ENCODE measurements around the gene EXTL1. TPM values are rescaled to one million over a fixed set of nuclear protein-coding genes. Genes with fewer than 3 reads are reported as not detected.

The EXTL1 gene
- total RNA-seq, 1 experiment from 2014 or later, result 0.15 TPM

DNA sequence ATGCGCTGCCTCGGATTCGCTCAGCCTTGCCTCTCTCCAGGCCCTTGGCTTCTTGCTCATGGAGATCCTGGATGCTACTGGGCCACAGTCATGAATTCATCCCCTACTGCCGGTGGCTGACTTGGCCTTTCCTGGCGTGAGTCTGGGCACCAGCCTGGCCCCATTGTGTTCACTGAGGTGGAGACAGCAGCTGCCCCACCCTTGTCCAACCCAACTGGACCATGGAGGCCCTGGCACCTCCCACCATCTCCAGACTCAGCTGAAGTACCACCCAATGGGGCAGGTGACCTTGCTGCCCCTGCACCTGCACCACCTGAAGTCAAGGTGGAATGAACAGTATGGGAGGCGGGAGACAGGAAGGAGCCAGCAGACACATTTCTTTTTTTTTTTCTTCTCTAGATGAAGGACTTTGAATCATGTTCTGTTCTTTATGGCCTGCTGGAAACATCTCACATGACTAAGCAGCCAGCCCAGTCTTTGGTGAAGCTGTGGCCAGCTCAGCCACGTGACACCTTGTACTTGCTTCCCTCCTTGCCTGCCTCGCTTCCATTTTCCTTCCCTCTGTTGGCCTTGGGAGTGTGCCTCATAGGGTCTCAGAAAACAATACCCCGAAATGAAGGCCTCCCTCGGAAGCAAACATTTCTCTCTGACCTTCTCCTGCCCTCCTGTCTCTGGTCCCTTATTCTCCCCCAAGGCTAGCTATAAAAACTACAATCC is 28.1 kb downstream of the EXTL1 start:
- H2AFZ ChIP-seq (ENCODE audit: low read depth, low read length, poor library complexity, severe bottlenecking), result no peak overlapping the region
- no TSS peak for BruUV-seq (replicated peaks)
- ChIA-PET CTCF (no interaction called here), RAD21 (ENCODE audit: low non-redundant PET in 1 of 2, low total read pairs in 2 of 2, uncharacterized antibody in 2 of 2, unreplicated experiment in 2 of 2) (no interaction called here), POLR2A (no interaction called here)
- H3K4me2 ChIP-seq (ENCODE audit: low read length), result no peak overlapping the region
- intact Hi-C loops (cut with micrococcal nuclease), result no loop called here
- H3K9ac ChIP-seq (ENCODE audit: low read length), result no peak overlapping the region
- H3K27ac ChIP-seq (ENCODE audit: low read depth, low read length), result no peak overlapping the region
- DNase-seq (ENCODE audit: low read depth, low spot score), result no peak
- no peaks in the 10 kb centered on the region for H3K27me3 ChIP-seq (ENCODE audit: insufficient read depth, low read length)
- no peak for TF ChIP-seq JUND (IDR thresholded peaks at IDR 0.05)
- TF ChIP-seq CBX3 (IDR thresholded peaks at IDR 0.05; ENCODE audit: low read depth), result no peak
- no peak for TF ChIP-seq RAD21 (IDR thresholded peaks at IDR 0.05; ENCODE audit: low read depth)
- TF ChIP-seq SIN3A (IDR thresholded peaks at IDR 0.05; ENCODE audit: low read depth), result no peak
- TF ChIP-seq, protein P1, sequence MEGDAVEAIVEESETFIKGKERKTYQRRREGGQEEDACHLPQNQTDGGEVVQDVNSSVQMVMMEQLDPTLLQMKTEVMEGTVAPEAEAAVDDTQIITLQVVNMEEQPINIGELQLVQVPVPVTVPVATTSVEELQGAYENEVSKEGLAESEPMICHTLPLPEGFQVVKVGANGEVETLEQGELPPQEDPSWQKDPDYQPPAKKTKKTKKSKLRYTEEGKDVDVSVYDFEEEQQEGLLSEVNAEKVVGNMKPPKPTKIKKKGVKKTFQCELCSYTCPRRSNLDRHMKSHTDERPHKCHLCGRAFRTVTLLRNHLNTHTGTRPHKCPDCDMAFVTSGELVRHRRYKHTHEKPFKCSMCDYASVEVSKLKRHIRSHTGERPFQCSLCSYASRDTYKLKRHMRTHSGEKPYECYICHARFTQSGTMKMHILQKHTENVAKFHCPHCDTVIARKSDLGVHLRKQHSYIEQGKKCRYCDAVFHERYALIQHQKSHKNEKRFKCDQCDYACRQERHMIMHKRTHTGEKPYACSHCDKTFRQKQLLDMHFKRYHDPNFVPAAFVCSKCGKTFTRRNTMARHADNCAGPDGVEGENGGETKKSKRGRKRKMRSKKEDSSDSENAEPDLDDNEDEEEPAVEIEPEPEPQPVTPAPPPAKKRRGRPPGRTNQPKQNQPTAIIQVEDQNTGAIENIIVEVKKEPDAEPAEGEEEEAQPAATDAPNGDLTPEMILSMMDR (IDR thresholded peaks at IDR 0.05 in 2 of 3, conservative IDR thresholded peaks at IDR 0.05 in 1 of 3; ENCODE audit: borderline replicate concordance in 1 of 3, insufficient read depth in 1 of 3, low read depth in 2 of 3, low read length in 2 of 3), result no peak
- TF ChIP-seq EZH2 (IDR thresholded peaks at IDR 0.05), result no peak
- no peak for TF ChIP-seq TCF7L2 (IDR thresholded peaks at IDR 0.05; ENCODE audit: borderline replicate concordance, extremely low read depth, insufficient read depth, insufficient read length)
- no peak for TF ChIP-seq SRF (IDR thresholded peaks at IDR 0.05; ENCODE audit: low read depth)
- no peak for TF ChIP-seq POLR2A (IDR thresholded peaks at IDR 0.05; ENCODE audit: borderline replicate concordance, extremely low read depth, insufficient read depth, insufficient read length)
- TF ChIP-seq, protein P2, sequence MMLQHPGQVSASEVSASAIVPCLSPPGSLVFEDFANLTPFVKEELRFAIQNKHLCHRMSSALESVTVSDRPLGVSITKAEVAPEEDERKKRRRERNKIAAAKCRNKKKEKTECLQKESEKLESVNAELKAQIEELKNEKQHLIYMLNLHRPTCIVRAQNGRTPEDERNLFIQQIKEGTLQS (IDR thresholded peaks at IDR 0.05), result no peak
- TF ChIP-seq ZNF274 (IDR thresholded peaks at IDR 0.05; ENCODE audit: low read depth, low read length), result no peak
- no peak for TF ChIP-seq ELF1 (IDR thresholded peaks at IDR 0.05; ENCODE audit: borderline replicate concordance, low read depth)
- TF ChIP-seq, protein P3, sequence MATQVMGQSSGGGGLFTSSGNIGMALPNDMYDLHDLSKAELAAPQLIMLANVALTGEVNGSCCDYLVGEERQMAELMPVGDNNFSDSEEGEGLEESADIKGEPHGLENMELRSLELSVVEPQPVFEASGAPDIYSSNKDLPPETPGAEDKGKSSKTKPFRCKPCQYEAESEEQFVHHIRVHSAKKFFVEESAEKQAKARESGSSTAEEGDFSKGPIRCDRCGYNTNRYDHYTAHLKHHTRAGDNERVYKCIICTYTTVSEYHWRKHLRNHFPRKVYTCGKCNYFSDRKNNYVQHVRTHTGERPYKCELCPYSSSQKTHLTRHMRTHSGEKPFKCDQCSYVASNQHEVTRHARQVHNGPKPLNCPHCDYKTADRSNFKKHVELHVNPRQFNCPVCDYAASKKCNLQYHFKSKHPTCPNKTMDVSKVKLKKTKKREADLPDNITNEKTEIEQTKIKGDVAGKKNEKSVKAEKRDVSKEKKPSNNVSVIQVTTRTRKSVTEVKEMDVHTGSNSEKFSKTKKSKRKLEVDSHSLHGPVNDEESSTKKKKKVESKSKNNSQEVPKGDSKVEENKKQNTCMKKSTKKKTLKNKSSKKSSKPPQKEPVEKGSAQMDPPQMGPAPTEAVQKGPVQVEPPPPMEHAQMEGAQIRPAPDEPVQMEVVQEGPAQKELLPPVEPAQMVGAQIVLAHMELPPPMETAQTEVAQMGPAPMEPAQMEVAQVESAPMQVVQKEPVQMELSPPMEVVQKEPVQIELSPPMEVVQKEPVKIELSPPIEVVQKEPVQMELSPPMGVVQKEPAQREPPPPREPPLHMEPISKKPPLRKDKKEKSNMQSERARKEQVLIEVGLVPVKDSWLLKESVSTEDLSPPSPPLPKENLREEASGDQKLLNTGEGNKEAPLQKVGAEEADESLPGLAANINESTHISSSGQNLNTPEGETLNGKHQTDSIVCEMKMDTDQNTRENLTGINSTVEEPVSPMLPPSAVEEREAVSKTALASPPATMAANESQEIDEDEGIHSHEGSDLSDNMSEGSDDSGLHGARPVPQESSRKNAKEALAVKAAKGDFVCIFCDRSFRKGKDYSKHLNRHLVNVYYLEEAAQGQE (IDR thresholded peaks at IDR 0.05; ENCODE audit: low read depth), result no peak
- TF ChIP-seq EGR1 (IDR thresholded peaks at IDR 0.05; ENCODE audit: low read depth), result no peak
- no peak for TF ChIP-seq CEBPB (IDR thresholded peaks at IDR 0.05; ENCODE audit: low read depth)
- TF ChIP-seq FOSL1 (IDR thresholded peaks at IDR 0.05; ENCODE audit: low read depth), result no peak
- no peak for TF ChIP-seq ZFX (IDR thresholded peaks at IDR 0.05)
- no peak for TF ChIP-seq POLR2AphosphoS5 (IDR thresholded peaks at IDR 0.05; ENCODE audit: low read depth, low read length)
- no peak for TF ChIP-seq YY1 (IDR thresholded peaks at IDR 0.05; ENCODE audit: extremely low read depth, insufficient replicate concordance, low read depth, low read length)
- no peak overlapping the region for H3K4me3 ChIP-seq (replicated peaks in 1 of 2; ENCODE audit: low read depth in 1 of 2, low read length in 2 of 2)
- no peaks in the 10 kb centered on the region for H4K20me1 ChIP-seq (ENCODE audit: insufficient read depth)
- H3K9me2 ChIP-seq (ENCODE audit: insufficient read depth), result no peaks in the 10 kb centered on the region
- H3K36me3 ChIP-seq (ENCODE audit: control insufficient read depth in 1 of 2, insufficient read depth in 2 of 2, low read length in 2 of 2), result no peaks in the 10 kb centered on the region
- ATAC-seq, result no peak
- H3K79me2 ChIP-seq (ENCODE audit: insufficient read depth, low read length), result no peaks in the 10 kb centered on the region
- no peaks in the 10 kb centered on the region for H3K4me1 ChIP-seq (ENCODE audit: control insufficient read depth in 1 of 2, insufficient read depth in 2 of 2, low read length in 2 of 2)
- H3K9me3 ChIP-seq (ENCODE audit: control insufficient read depth in 1 of 2, insufficient read depth in 1 of 2, low read depth in 1 of 2, low read length in 2 of 2), result no peaks in the 10 kb centered on the region
